Measurements from ENCODE around the gene BNC2.

The BNC2 gene

GRCh38 chr9:16559418-16560188 is 310.9 kb downstream of the BNC2 start:
- no peak for TF ChIP-seq CTCF (IDR thresholded peaks at IDR 0.05; ENCODE audit: low read depth, low read length, missing control alignments)
- no peak for DNase-seq (ENCODE audit: low read depth)
- in situ Hi-C loops (cut with HindIII; ENCODE audit: low sequenced_read_pairs): no loop called here
- no peak overlapping the region for H3K4me3 ChIP-seq (ENCODE audit: low read depth, low read length)

- no peak for TF ChIP-seq CTCF (IDR thresholded peaks at IDR 0.05; ENCODE audit: low read depth, low read length, missing control alignments)
- DNase-seq (ENCODE audit: low read depth): no peak
- in situ Hi-C loops (cut with HindIII; ENCODE audit: low sequenced_read_pairs): no loop called here
- no peak overlapping the region for H3K4me3 ChIP-seq (ENCODE audit: low read depth, low read length)
Measured at GRCh38 chr9:16555802-16556201, 314.7 kb downstream of the BNC2 start.

- TF ChIP-seq CTCF (IDR thresholded peaks at IDR 0.05; ENCODE audit: low read depth, low read length, missing control alignments): no peak
- no peak for DNase-seq (ENCODE audit: low read depth)
- no peak overlapping the region for H3K4me3 ChIP-seq (ENCODE audit: low read depth, low read length)
- in situ Hi-C loops (cut with HindIII; ENCODE audit: low sequenced_read_pairs): no loop called here
Measured at GRCh38 chr9:16553869-16554540, 316.5 kb downstream of the BNC2 start.

- in situ Hi-C loops (cut with HindIII; ENCODE audit: low sequenced_read_pairs): no loop called here
- no peak for DNase-seq (ENCODE audit: low read depth)
- no peak for TF ChIP-seq CTCF (IDR thresholded peaks at IDR 0.05; ENCODE audit: low read depth, low read length, missing control alignments)
- no peak overlapping the region for H3K4me3 ChIP-seq (ENCODE audit: low read depth, low read length)
Measured at GRCh38 chr9:16552252-16552651, 318.2 kb downstream of the BNC2 start.

- DNase-seq (ENCODE audit: low read depth): no peak
- no peak for TF ChIP-seq CTCF (IDR thresholded peaks at IDR 0.05; ENCODE audit: low read depth, low read length, missing control alignments)
- in situ Hi-C loops (cut with HindIII; ENCODE audit: low sequenced_read_pairs): no loop called here
- no peak overlapping the region for H3K4me3 ChIP-seq (ENCODE audit: low read depth, low read length)
Measured at GRCh38 chr9:16551692-16552091, 318.8 kb downstream of the BNC2 start.

GRCh38 chr9:16545639-16546038 is 324.8 kb downstream of the BNC2 start:
- in situ Hi-C loops (cut with HindIII; ENCODE audit: low sequenced_read_pairs): loop anchor here (10.0 kb wide), 2 partner anchors 121 to 201 kb away; no protein-coding TSS in a partner anchor
- no peak for DNase-seq (ENCODE audit: low read depth)
- H3K4me3 ChIP-seq (ENCODE audit: low read depth, low read length): no peak overlapping the region
- no peak for TF ChIP-seq CTCF (IDR thresholded peaks at IDR 0.05; ENCODE audit: low read depth, low read length, missing control alignments)
